CD14-positive monocyte (primary cell): ENCODE measurements around the gene NDUFAF8. TPM values are rescaled to one million over a fixed set of nuclear protein-coding genes. Genes with fewer than 3 reads are reported as not detected.

Experiments used
- DNase-seq, 3 donors: peaks; one replicate each; pipeline ENCODE4 v3.0.0-alpha.2; 2011 to 2022
- H2AFZ ChIP-seq: 2 replicates; pipeline ENCODE4 v1.6.0; 2012; ENCODE audit warnings: mild to moderate bottlenecking, low read depth, low read length, inconsistent platforms; ENCODE audit not compliant: insufficient read depth, poor library complexity, severe bottlenecking
- H3K27ac ChIP-seq, 2 donors: 1 replicate in 1 of 2; 2 replicates in 1 of 2; pipeline ENCODE4 v1.5.1; 2012 to 2013; ENCODE audit warnings: low read length in 2 of 2, control low read depth in 1 of 2, inconsistent platforms in 1 of 2, low read depth in 1 of 2, mild to moderate bottlenecking in 1 of 2
- H3K27me3 ChIP-seq, 2 donors: one replicate each; pipeline versions ENCODE4 v1.6.0 to v1.6.1; 2011 to 2013; ENCODE audit warnings: low read length in 2 of 2; ENCODE audit not compliant: control insufficient read depth in 2 of 2, insufficient read depth in 2 of 2
- H3K36me3 ChIP-seq, 2 donors: replicated peaks in 1 of 2; 1 replicate in 1 of 2; 2 replicates in 1 of 2; pipeline versions ENCODE4 v1.5.1 to v1.6.1; 2012 to 2013; ENCODE audit warnings: low read length in 2 of 2, control low read depth in 1 of 2, inconsistent platforms in 1 of 2, mild to moderate bottlenecking in 1 of 2; ENCODE audit not compliant: insufficient read depth in 2 of 2, control insufficient read depth in 1 of 2
- H3K4me1 ChIP-seq, 2 donors: 1 replicate in 1 of 2; 2 replicates in 1 of 2; pipeline versions ENCODE4 v1.5.1 to v1.6.1; 2012 to 2013; ENCODE audit warnings: low read length in 2 of 2, control low read depth in 1 of 2, inconsistent platforms in 1 of 2, mild to moderate bottlenecking in 1 of 2, moderate library complexity in 1 of 2; ENCODE audit not compliant: insufficient read depth in 2 of 2, control insufficient read depth in 1 of 2
- H3K4me2 ChIP-seq: replicated peaks from 2 replicates; pipeline ENCODE3; 2012; ENCODE audit warnings: low read length, moderate library complexity, mild to moderate bottlenecking; ENCODE audit not compliant: poor library complexity, severe bottlenecking; ENCODE audit errors: extremely low read depth
- H3K4me3 ChIP-seq, 3 experiments: fragments of 200-600 bp in 1 of 3; sonication (generic) in 1 of 3; replicated peaks in 1 of 3; 1 replicate in 2 of 3; 2 replicates in 1 of 3; pipeline ENCODE4 v1.5.1; 2011 to 2013; ENCODE audit warnings: low read length in 3 of 3, mild to moderate bottlenecking in 3 of 3, control low read depth in 2 of 3, low read depth in 2 of 3, inconsistent platforms in 1 of 3, moderate library complexity in 1 of 3
- H3K79me2 ChIP-seq: 2 replicates; pipeline ENCODE4 v1.6.0; 2012; ENCODE audit warnings: mild to moderate bottlenecking, control low read depth, inconsistent platforms, low read length, moderate library complexity; ENCODE audit not compliant: insufficient read depth
- H3K9ac ChIP-seq: 2 replicates; pipeline ENCODE4 v1.6.0; 2017; ENCODE audit warnings: low read length, mild to moderate bottlenecking; ENCODE audit not compliant: insufficient read depth, poor library complexity, severe bottlenecking
- H3K9me3 ChIP-seq, 2 donors: replicated peaks in 1 of 2; 1 replicate in 1 of 2; 2 replicates in 1 of 2; pipeline versions ENCODE4 v1.5.1 to v1.6.1; 2012 to 2013; ENCODE audit warnings: low read length in 2 of 2, control low read depth in 1 of 2; ENCODE audit not compliant: control insufficient read depth in 1 of 2, insufficient read depth in 1 of 2
- H4K20me1 ChIP-seq: 2 replicates; pipeline ENCODE4 v1.6.0; 2012; ENCODE audit warnings: mild to moderate bottlenecking, low read length, control low read depth, moderate library complexity; ENCODE audit not compliant: insufficient read depth
- H3K27ac Mint-ChIP-seq, 7 donors: one replicate each; pipeline ENCODE4 v1.8.0; 2020; ENCODE audit warnings: mild to moderate bottlenecking in 7 of 7, mixed read lengths in 7 of 7, moderate library complexity in 6 of 7, inconsistent platforms in 2 of 7
- H3K27me3 Mint-ChIP-seq, 3 donors: one replicate each; pipeline ENCODE4 v1.8.0; 2021 to 2022; ENCODE audit warnings: low read depth in 3 of 3, mild to moderate bottlenecking in 3 of 3, mixed read lengths in 3 of 3, moderate library complexity in 3 of 3, inconsistent platforms in 1 of 3
- H3K36me3 Mint-ChIP-seq, 2 donors: one replicate each; pipeline ENCODE4 v1.8.0; 2020; ENCODE audit warnings: mixed read lengths in 2 of 2, inconsistent platforms in 1 of 2, mild to moderate bottlenecking in 1 of 2
- H3K4me1 Mint-ChIP-seq: one replicate; pipeline ENCODE4 v1.8.0; 2020; ENCODE audit warnings: mild to moderate bottlenecking, mixed read lengths
- H3K4me3 Mint-ChIP-seq, 2 donors: one replicate each; pipeline ENCODE4 v1.8.0; 2020; ENCODE audit warnings: mild to moderate bottlenecking in 2 of 2, mixed read lengths in 2 of 2, moderate library complexity in 1 of 2
- H3K9me3 Mint-ChIP-seq, 7 donors: one replicate each; pipeline ENCODE4 v1.8.0; 2020 to 2022; ENCODE audit warnings: mixed read lengths in 7 of 7, mild to moderate bottlenecking in 6 of 7, moderate library complexity in 6 of 7, inconsistent platforms in 2 of 7
- WGBS: methylation state at CpG from one replicate; pipeline ENCODE4 v1.1.5; 2013; ENCODE audit warnings: missing lambda C conversion rate; ENCODE audit not compliant: insufficient coverage; 5-methylcytosine and 5-hydroxymethylcytosine counted together
- intact Hi-C, 2 donors: fragments of 100-400 bp; cut with micrococcal nuclease; formaldehyde crosslinking; loops; one replicate each; pipeline versions ENCODE4 v1.15.0 to v1.15.1; 2023
- polyA plus RNA-seq, 3 donors: library from polyadenylated mRNA; depleted of rRNA in 1 of 3; unstranded in 2 of 3; stranded (reverse) in 1 of 3; fragments of 300-500 nt in 2 of 3; fragments of >200 nt in 1 of 3; fragmentation: Illumina TruSeq in 2 of 3; gene quantifications; 1 replicate in 2 of 3; 2 replicates in 1 of 3; pipeline ENCODE4 v1.2.3, GENCODE V29; 2012 to 2021
- TF ChIP-seq, protein P1 (sequence below): fragments of 200-600 bp; IDR thresholded peaks from one replicate; pipeline ENCODE4 v1.8.0; 2022; ENCODE audit warnings: antibody characterized with exemption, mild to moderate bottlenecking

The NDUFAF8 gene
- polyA plus RNA-seq, 3 donors: 27.0 to 61.3 (median 41.0) TPM

DNA sequence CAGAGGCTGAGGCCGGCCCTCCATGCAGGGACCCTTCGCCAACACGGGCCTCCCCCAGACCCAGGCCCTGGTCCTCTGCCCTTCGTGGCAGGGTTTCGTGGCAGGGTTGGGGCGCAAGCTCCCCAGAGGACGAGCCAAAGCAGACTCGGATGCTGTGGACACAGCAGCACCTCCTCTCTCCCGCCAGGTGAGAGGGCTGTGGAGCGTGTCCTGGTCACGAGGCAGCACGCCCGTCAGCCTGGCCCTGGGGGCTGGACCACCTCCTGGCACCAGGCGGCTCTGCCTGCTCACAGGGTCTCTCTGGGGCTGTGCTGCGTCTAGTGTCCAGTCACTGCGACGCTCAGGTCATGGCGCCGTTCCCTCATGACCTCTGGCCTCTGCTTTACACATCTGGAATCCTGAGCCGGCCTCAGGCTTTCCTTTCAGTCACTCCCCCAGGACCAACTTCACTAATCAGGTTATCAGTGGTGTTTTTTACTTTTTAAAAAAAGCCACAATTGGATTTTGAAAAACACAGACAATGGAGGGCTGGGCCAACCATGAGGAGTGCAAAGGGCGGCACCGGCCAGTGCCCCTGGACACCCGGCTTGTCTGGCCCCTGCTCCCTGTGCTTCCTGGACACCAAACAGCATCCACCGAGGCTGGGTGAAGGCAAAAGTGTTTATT is 5.4 kb downstream of the NDUFAF8 start:
- H3K4me2 ChIP-seq: no peak overlapping the region
- H4K20me1 ChIP-seq: peaks cover 47% of the 10 kb centered on the region
- H3K4me1 Mint-ChIP-seq: peaks cover 22% of the 10 kb centered on the region
- H3K27me3 ChIP-seq: no peaks in the 10 kb centered on the region
- H3K9ac ChIP-seq: no peak overlapping the region
- H3K27ac ChIP-seq: no peak overlapping the region
- 94% methylated on average over 22 of the region's 24 CpGs for WGBS
- H3K9me3 ChIP-seq: no peaks in the 10 kb centered on the region
- no peak for DNase-seq
- no peak overlapping the region for H3K4me3 ChIP-seq
- peaks cover 15% of the 10 kb centered on the region for H3K79me2 ChIP-seq
- peaks cover 23 to 44% of the 10 kb centered on the region in 2 donors for H3K36me3 ChIP-seq
- H3K9me3 Mint-ChIP-seq: peaks cover 0 to 3% (median 0%) of the 10 kb centered on the region in 7 donors
- H3K36me3 Mint-ChIP-seq: peaks cover 23 to 40% of the 10 kb centered on the region in 2 donors
- intact Hi-C loops: no loop called here
- TF ChIP-seq, protein P1, sequence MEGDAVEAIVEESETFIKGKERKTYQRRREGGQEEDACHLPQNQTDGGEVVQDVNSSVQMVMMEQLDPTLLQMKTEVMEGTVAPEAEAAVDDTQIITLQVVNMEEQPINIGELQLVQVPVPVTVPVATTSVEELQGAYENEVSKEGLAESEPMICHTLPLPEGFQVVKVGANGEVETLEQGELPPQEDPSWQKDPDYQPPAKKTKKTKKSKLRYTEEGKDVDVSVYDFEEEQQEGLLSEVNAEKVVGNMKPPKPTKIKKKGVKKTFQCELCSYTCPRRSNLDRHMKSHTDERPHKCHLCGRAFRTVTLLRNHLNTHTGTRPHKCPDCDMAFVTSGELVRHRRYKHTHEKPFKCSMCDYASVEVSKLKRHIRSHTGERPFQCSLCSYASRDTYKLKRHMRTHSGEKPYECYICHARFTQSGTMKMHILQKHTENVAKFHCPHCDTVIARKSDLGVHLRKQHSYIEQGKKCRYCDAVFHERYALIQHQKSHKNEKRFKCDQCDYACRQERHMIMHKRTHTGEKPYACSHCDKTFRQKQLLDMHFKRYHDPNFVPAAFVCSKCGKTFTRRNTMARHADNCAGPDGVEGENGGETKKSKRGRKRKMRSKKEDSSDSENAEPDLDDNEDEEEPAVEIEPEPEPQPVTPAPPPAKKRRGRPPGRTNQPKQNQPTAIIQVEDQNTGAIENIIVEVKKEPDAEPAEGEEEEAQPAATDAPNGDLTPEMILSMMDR: no peak
- no peak overlapping the region for H3K4me3 Mint-ChIP-seq
- H2AFZ ChIP-seq: no peak overlapping the region
- H3K27me3 Mint-ChIP-seq: no peaks in the 10 kb centered on the region
- peak overlapping the region in 1 of 7 donors; percentile 26 for H3K27ac Mint-ChIP-seq
- H3K4me1 ChIP-seq: peaks cover 8 to 13% of the 10 kb centered on the region in 2 donors

DNA sequence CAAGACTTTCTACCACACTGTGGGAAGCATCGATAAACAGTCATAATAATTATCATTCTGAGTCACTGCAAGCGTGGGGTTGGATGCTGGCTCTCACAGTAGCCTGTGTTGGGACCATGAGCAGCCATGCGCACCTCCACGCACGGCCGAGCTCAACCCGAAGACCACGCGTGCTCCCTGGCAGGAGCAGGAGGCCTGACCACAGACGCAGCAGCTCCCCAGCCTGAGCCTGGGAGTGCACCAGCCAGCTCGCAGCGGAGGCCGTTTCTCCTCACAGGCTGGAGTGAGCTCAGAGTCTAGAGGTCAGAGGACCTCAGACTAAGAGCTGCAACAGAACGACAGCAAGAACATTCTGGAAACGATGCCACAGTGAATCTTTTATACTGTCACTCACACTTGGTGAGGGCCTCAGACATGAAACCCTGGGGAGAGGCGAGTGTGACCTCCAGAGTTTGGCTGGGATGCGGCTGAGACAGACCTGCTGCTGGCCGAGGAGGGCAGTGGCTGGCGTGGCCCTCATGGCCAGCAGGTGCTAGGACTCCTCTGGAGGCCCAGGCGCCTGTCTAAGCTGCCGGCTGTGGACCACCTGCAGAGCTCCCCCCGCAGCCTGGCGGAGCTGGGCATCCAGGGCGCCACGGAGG is 6.0 kb downstream of the NDUFAF8 start:
- Mint-ChIP-seq H3K9me3 (peaks cover 0 to 4% (median 0%) of the 10 kb centered on the region in 7 donors), H3K4me1 (peaks cover 16% of the 10 kb centered on the region), H3K4me3 (no peak overlapping the region), H3K27ac (peak overlapping the region in 1 of 7 donors; percentile 25), H3K36me3 (peaks cover 29 to 46% of the 10 kb centered on the region in 2 donors), H3K27me3 (no peaks in the 10 kb centered on the region)
- DNase-seq: no peak
- 97% methylated on average over 25 of the region's 25 CpGs for WGBS
- peaks cover 9% of the 10 kb centered on the region for H3K79me2 ChIP-seq
- H3K36me3 ChIP-seq: peaks cover 29 to 51% of the 10 kb centered on the region in 2 donors
- no peak overlapping the region for H2AFZ ChIP-seq
- no peaks in the 10 kb centered on the region for H3K9me3 ChIP-seq
- TF ChIP-seq, protein P1: no peak
- H3K27ac ChIP-seq: no peak overlapping the region
- H3K9ac ChIP-seq: no peak overlapping the region
- H3K4me3 ChIP-seq: no peak overlapping the region
- peaks cover 54% of the 10 kb centered on the region for H4K20me1 ChIP-seq
- peaks cover 2 to 7% of the 10 kb centered on the region in 2 donors for H3K4me1 ChIP-seq
- no peak overlapping the region for H3K4me2 ChIP-seq
- intact Hi-C loops: no loop called here
- no peaks in the 10 kb centered on the region for H3K27me3 ChIP-seq
